ENCODE data around the gene ISG15.

The ISG15 gene

GRCh38 chr1:1053022-1053421 lies 39.7 kb downstream of the ISG15 start:
- H2BK120ac ChIP-seq (ENCODE audit: insufficient read depth, low read length, poor library complexity) = no peak overlapping the region
- no peak overlapping the region for H2BK12ac ChIP-seq (ENCODE audit: low read length)
- no peak overlapping the region for H3K4ac ChIP-seq (ENCODE audit: low read depth, low read length)
- H3K4me2 ChIP-seq (ENCODE audit: low read length) = no peak overlapping the region
- no peak overlapping the region for H4K12ac ChIP-seq (ENCODE audit: low read depth, low read length)
- no peak overlapping the region for H2BK5ac ChIP-seq (ENCODE audit: low read depth, low read length, poor library complexity)
- H3K9me3 ChIP-seq (ENCODE audit: insufficient read depth, low read depth, low read length) = peaks cover 16% of the 10 kb centered on the region
- no peaks in the 10 kb centered on the region for H3K79me1 ChIP-seq (ENCODE audit: low read length)
- no peak overlapping the region for H3K27ac ChIP-seq (ENCODE audit: low read depth, low read length)
- no peak for DNase-seq
- H4K91ac ChIP-seq (ENCODE audit: low read depth, low read length) = no peak overlapping the region
- peaks cover 62 to 68% of the 10 kb centered on the region in 2 experiments for H3K36me3 ChIP-seq (ENCODE audit: control insufficient read depth in 1 of 2, insufficient read depth in 2 of 2, low read length in 2 of 2)
- H2AK5ac ChIP-seq (ENCODE audit: low read length) = no peak overlapping the region
- H3K9ac ChIP-seq (ENCODE audit: low read length) = no peak overlapping the region
- no peak overlapping the region for H4K8ac ChIP-seq (ENCODE audit: low read depth, low read length)
- H3K4me1 ChIP-seq (ENCODE audit: control insufficient read depth in 1 of 2, insufficient read depth in 2 of 2, low read length in 2 of 2) = no peaks in the 10 kb centered on the region
- H3K18ac ChIP-seq (ENCODE audit: low read length) = no peak overlapping the region
- WGBS (ENCODE audit: extremely low coverage, insufficient coverage, insufficient read length) = no CpG with 5 or more reads among the region's 15 CpGs
- no peak overlapping the region for H3K14ac ChIP-seq (ENCODE audit: low read length)
- no peak overlapping the region for H2AFZ ChIP-seq (ENCODE audit: insufficient read depth, low read length, poor library complexity)
- H3K79me2 ChIP-seq (ENCODE audit: control insufficient read depth, insufficient read depth, low read length, poor library complexity) = no peaks in the 10 kb centered on the region
- no peak overlapping the region for H3K23ac ChIP-seq (ENCODE audit: low read length)
- H3K27me3 ChIP-seq (ENCODE audit: insufficient read depth, low read length) = no peaks in the 10 kb centered on the region
- peak overlapping the region; percentile 31 for H3K4me3 ChIP-seq (ENCODE audit: low read depth, low read length)

GRCh38 chr1:1053682-1054081 lies 40.4 kb downstream of the ISG15 start:
- H3K4me3 ChIP-seq (ENCODE audit: low read depth, low read length) = no peak overlapping the region
- no peak overlapping the region for H3K4me2 ChIP-seq (ENCODE audit: low read length)
- no peak overlapping the region for H4K91ac ChIP-seq (ENCODE audit: low read depth, low read length)
- H3K4ac ChIP-seq (ENCODE audit: low read depth, low read length) = no peak overlapping the region
- no peak overlapping the region for H3K23ac ChIP-seq (ENCODE audit: low read length)
- peaks cover 1 to 5% of the 10 kb centered on the region in 2 experiments for H3K4me1 ChIP-seq (ENCODE audit: control insufficient read depth in 1 of 2, insufficient read depth in 2 of 2, low read length in 2 of 2)
- peaks cover 18% of the 10 kb centered on the region for H3K9me3 ChIP-seq (ENCODE audit: insufficient read depth, low read depth, low read length)
- H4K8ac ChIP-seq (ENCODE audit: low read depth, low read length) = no peak overlapping the region
- WGBS (ENCODE audit: extremely low coverage, insufficient coverage, insufficient read length) = no CpG with 5 or more reads among the region's 18 CpGs
- no peak overlapping the region for H3K14ac ChIP-seq (ENCODE audit: low read length)
- no peaks in the 10 kb centered on the region for H3K79me1 ChIP-seq (ENCODE audit: low read length)
- H2AFZ ChIP-seq (ENCODE audit: insufficient read depth, low read length, poor library complexity) = no peak overlapping the region
- no peak overlapping the region for H2BK120ac ChIP-seq (ENCODE audit: insufficient read depth, low read length, poor library complexity)
- H3K36me3 ChIP-seq (ENCODE audit: control insufficient read depth in 1 of 2, insufficient read depth in 2 of 2, low read length in 2 of 2) = peaks cover 59 to 68% of the 10 kb centered on the region in 2 experiments
- H3K18ac ChIP-seq (ENCODE audit: low read length) = no peak overlapping the region
- H3K27ac ChIP-seq (ENCODE audit: low read depth, low read length) = no peak overlapping the region
- H4K12ac ChIP-seq (ENCODE audit: low read depth, low read length) = no peak overlapping the region
- H2AK5ac ChIP-seq (ENCODE audit: low read length) = no peak overlapping the region
- no peaks in the 10 kb centered on the region for H3K79me2 ChIP-seq (ENCODE audit: control insufficient read depth, insufficient read depth, low read length, poor library complexity)
- H2BK12ac ChIP-seq (ENCODE audit: low read length) = no peak overlapping the region
- no peak overlapping the region for H3K9ac ChIP-seq (ENCODE audit: low read length)
- no peak for DNase-seq
- no peak overlapping the region for H2BK5ac ChIP-seq (ENCODE audit: low read depth, low read length, poor library complexity)
- no peaks in the 10 kb centered on the region for H3K27me3 ChIP-seq (ENCODE audit: insufficient read depth, low read length)

- Histone ChIP-seq H3K27ac (ENCODE audit: low read depth, low read length) (no peak overlapping the region), H2AFZ (ENCODE audit: insufficient read depth, low read length, poor library complexity) (no peak overlapping the region), H3K79me1 (ENCODE audit: low read length) (peaks cover 2% of the 10 kb centered on the region), H3K4me1 (ENCODE audit: control insufficient read depth in 1 of 2, insufficient read depth in 2 of 2, low read length in 2 of 2) (peaks cover 6 to 10% of the 10 kb centered on the region in 2 experiments), H3K9ac (ENCODE audit: low read length) (no peak overlapping the region), H3K14ac (ENCODE audit: low read length) (no peak overlapping the region), H3K4me3 (ENCODE audit: low read depth, low read length) (no peak overlapping the region), H2BK5ac (ENCODE audit: low read depth, low read length, poor library complexity) (no peak overlapping the region), H3K4me2 (ENCODE audit: low read length) (no peak overlapping the region), H4K91ac (ENCODE audit: low read depth, low read length) (no peak overlapping the region), H2BK120ac (ENCODE audit: insufficient read depth, low read length, poor library complexity) (no peak overlapping the region), H4K8ac (ENCODE audit: low read depth, low read length) (no peak overlapping the region), H3K18ac (ENCODE audit: low read length) (no peak overlapping the region), H3K4ac (ENCODE audit: low read depth, low read length) (no peak overlapping the region), H4K12ac (ENCODE audit: low read depth, low read length) (no peak overlapping the region), H3K9me3 (ENCODE audit: insufficient read depth, low read depth, low read length) (peaks cover 18% of the 10 kb centered on the region), H2BK12ac (ENCODE audit: low read length) (no peak overlapping the region), H3K23ac (ENCODE audit: low read length) (no peak overlapping the region), H3K79me2 (ENCODE audit: control insufficient read depth, insufficient read depth, low read length, poor library complexity) (no peaks in the 10 kb centered on the region), H3K36me3 (ENCODE audit: control insufficient read depth in 1 of 2, insufficient read depth in 2 of 2, low read length in 2 of 2) (peaks cover 55 to 66% of the 10 kb centered on the region in 2 experiments), H2AK5ac (ENCODE audit: low read length) (no peak overlapping the region), H3K27me3 (ENCODE audit: insufficient read depth, low read length) (no peaks in the 10 kb centered on the region)
- no CpG with 5 or more reads among the region's 18 CpGs for WGBS (ENCODE audit: extremely low coverage, insufficient coverage, insufficient read length)
- DNase-seq = no peak
Measured at GRCh38 chr1:1054099-1054700, 40.9 kb downstream of the ISG15 start.

- H3K4ac ChIP-seq (ENCODE audit: low read depth, low read length) = no peak overlapping the region
Measured at GRCh38 chr1:1054971-1055370, 41.7 kb downstream of the ISG15 start.

More at GRCh38 chr1:1054971-1055370, 41.7 kb downstream of the ISG15 start:
- Histone ChIP-seq H3K4me1 (ENCODE audit: control insufficient read depth in 1 of 2, insufficient read depth in 2 of 2, low read length in 2 of 2) (peaks cover 8 to 13% of the 10 kb centered on the region in 2 experiments), H2BK120ac (ENCODE audit: insufficient read depth, low read length, poor library complexity) (no peak overlapping the region), H3K4me2 (ENCODE audit: low read length) (no peak overlapping the region), H3K36me3 (ENCODE audit: control insufficient read depth in 1 of 2, insufficient read depth in 2 of 2, low read length in 2 of 2) (peaks cover 48 to 59% of the 10 kb centered on the region in 2 experiments), H2BK12ac (ENCODE audit: low read length) (no peak overlapping the region), H3K9me3 (ENCODE audit: insufficient read depth, low read depth, low read length) (peaks cover 20% of the 10 kb centered on the region), H3K79me1 (ENCODE audit: low read length) (peaks cover 5% of the 10 kb centered on the region), H3K4me3 (ENCODE audit: low read depth, low read length) (no peak overlapping the region), H4K12ac (ENCODE audit: low read depth, low read length) (no peak overlapping the region), H2BK5ac (ENCODE audit: low read depth, low read length, poor library complexity) (no peak overlapping the region), H3K18ac (ENCODE audit: low read length) (no peak overlapping the region), H4K91ac (ENCODE audit: low read depth, low read length) (no peak overlapping the region), H2AFZ (ENCODE audit: insufficient read depth, low read length, poor library complexity) (no peak overlapping the region), H3K79me2 (ENCODE audit: control insufficient read depth, insufficient read depth, low read length, poor library complexity) (no peaks in the 10 kb centered on the region), H2AK5ac (ENCODE audit: low read length) (no peak overlapping the region), H3K14ac (ENCODE audit: low read length) (no peak overlapping the region), H3K23ac (ENCODE audit: low read length) (no peak overlapping the region), H3K9ac (ENCODE audit: low read length) (no peak overlapping the region), H3K27ac (ENCODE audit: low read depth, low read length) (no peak overlapping the region), H4K8ac (ENCODE audit: low read depth, low read length) (no peak overlapping the region), H3K27me3 (ENCODE audit: insufficient read depth, low read length) (peaks cover 2% of the 10 kb centered on the region)
- no peak for DNase-seq
- WGBS (ENCODE audit: extremely low coverage, insufficient coverage, insufficient read length) = no CpG with 5 or more reads among the region's 23 CpGs
